ENCODE data around the gene COL4A4.

Gene COL4A4

DNA sequence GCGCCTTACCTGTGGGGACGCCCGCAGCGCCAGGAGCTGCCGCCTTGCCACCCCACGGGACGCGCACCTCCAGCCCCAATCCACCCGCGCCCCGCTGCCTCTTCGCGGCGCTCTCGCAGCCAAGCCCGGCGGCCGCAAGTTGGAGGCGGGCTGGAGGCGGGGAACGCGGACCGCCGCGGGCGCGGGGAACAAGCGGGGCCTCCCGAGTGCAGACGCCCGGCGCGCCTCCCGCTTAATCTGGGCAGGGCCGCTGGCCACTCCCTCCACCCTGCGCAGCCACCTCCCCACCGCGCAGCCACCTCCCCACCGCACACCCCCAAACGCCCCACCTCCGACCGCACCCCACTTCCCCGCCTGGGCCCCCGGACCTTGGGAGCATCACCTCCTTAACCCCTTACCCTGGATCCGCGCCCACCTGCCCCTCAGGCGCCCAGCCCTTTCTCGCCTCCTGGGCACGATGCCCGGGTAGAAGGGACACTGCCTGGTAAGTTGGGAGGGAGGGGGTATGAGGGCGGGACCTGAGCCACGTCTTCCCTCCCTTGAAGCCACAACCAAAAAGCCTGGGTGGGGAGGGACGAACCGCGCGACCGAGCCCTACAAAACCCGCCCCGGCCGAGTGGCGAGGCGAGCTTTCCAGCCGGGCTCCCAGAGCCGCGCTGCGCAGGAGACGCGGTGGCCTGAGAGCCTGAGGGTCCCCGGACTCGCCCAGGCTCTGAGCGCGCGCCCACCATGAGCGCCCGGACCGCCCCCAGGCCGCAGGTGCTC, at the start of gene COL4A4, which contains the start of gene COL4A3:
Gene COL4A4 (minus strand): TSS at position 208 of the 765 bp plus-strand sequence. CDS start 16,722 bp downstream, outside the sequence.
Gene COL4A3 (plus strand): TSS at position 627 of the 765 bp plus-strand sequence. CDS start 103 bp downstream, at position 730.
- no peak within 1 kb of the TSS for H3K27ac ChIP-seq (ENCODE audit: low read depth, low read length)
- H3K4me3 ChIP-seq (ENCODE audit: low read depth, low read length): peak within 1 kb of the TSS; percentile 83

DNA sequence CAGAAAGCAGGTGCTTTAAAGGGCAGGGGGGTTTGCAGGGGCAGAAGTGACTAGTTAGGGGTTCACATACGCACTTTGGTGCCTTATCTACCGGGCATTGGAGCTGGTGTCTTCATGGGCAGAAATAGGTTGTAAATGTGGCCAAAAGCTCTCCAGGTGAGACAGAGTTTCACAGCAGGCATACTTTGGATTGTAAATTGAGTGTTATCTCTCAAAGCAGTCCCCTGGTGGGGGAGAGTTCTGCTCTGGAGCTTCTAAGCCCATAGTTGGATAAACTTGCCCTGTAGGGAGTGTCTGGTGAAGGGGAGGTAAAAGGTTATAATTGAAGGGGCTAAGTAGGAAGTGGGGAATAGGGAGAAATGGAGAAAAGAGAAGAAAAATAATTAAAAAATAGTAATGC, 43.6 kb upstream of the COL4A4 start:
- Histone ChIP-seq H3K4me3 (ENCODE audit: low read depth, low read length) (no peak overlapping the region), H2AFZ (ENCODE audit: low read length, unreplicated experiment) (no peak overlapping the region), H3K36me3 (ENCODE audit: insufficient read depth, low read length) (no peaks in the 10 kb centered on the region), H3K27me3 (ENCODE audit: insufficient read depth, low read length) (no peaks in the 10 kb centered on the region), H3K27ac (ENCODE audit: low read depth, low read length) (no peak overlapping the region), H3K79me2 (ENCODE audit: control insufficient read depth, insufficient read depth, low read length, unreplicated experiment) (no peaks in the 10 kb centered on the region), H3K4me1 (ENCODE audit: control insufficient read depth, insufficient read depth, low read length, unreplicated experiment) (no peaks in the 10 kb centered on the region)

More for the DNA sequence above, at the start of gene COL4A4, which contains the start of gene COL4A3:
- Histone ChIP-seq H3K79me2 (ENCODE audit: control insufficient read depth, insufficient read depth, low read length, unreplicated experiment) (no peaks in the 10 kb centered on the region), H3K4me1 (ENCODE audit: control insufficient read depth, insufficient read depth, low read length, unreplicated experiment) (peaks cover 12% of the 10 kb centered on the region), H3K27me3 (ENCODE audit: insufficient read depth, low read length) (no peaks in the 10 kb centered on the region), H2AFZ (ENCODE audit: low read length, unreplicated experiment) (peak within 1 kb of the TSS; percentile 90), H3K36me3 (ENCODE audit: insufficient read depth, low read length) (0 out of 2 replicates have a peak, but pooled peaks cover 3% of the 10 kb centered on the region)

DNA sequence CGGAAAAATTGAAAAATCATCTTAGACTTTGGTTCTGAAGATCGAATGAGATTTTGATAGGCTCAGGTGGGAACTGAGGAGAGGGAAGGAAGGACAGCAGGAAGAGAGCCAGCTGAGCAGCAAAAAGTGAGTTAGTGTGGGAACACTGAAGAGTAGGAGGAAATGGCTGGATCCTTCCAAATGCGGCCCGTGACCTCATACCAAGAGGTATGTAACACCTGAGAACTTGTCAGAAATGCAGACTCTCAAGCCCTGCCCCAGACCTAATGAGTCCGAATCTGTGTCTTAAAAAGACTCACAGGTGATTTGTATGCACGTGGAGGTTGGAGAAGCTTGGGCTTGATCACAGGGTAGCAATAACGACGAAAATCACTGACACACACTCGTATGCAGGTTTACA, 42.4 kb upstream of the COL4A4 start:
- no peaks in the 10 kb centered on the region for H3K27me3 ChIP-seq (ENCODE audit: insufficient read depth, low read length)
- H3K4me1 ChIP-seq (ENCODE audit: control insufficient read depth, insufficient read depth, low read length, unreplicated experiment): no peaks in the 10 kb centered on the region
- no peak overlapping the region for H2AFZ ChIP-seq (ENCODE audit: low read length, unreplicated experiment)
- no peak overlapping the region for H3K27ac ChIP-seq (ENCODE audit: low read depth, low read length)
- H3K36me3 ChIP-seq (ENCODE audit: insufficient read depth, low read length): no peaks in the 10 kb centered on the region
- no peak overlapping the region for H3K4me3 ChIP-seq (ENCODE audit: low read depth, low read length)
- H3K79me2 ChIP-seq (ENCODE audit: control insufficient read depth, insufficient read depth, low read length, unreplicated experiment): no peaks in the 10 kb centered on the region

DNA sequence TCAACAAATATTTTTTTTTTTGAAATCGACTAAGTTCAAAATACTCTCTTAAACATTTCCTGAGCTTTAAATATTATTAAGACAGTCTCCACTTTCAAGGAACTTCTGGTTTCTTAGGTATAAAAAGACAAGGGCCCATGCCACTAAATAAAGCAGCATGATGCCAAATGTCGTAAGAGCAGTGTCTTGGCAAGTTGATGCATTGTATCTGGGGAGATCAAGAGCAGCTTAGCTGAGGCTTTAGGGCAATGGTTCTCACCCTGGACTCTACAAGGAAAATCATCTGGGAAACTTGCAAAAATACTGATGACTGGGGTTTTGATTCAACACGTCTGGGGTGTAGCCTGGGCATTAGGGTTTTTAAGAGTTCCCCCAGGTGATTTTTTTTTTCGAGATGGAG, 41.7 kb upstream of the COL4A4 start:
- no peaks in the 10 kb centered on the region for H3K79me2 ChIP-seq (ENCODE audit: control insufficient read depth, insufficient read depth, low read length, unreplicated experiment)
- no peak overlapping the region for H2AFZ ChIP-seq (ENCODE audit: low read length, unreplicated experiment)
- no peak overlapping the region for H3K4me3 ChIP-seq (ENCODE audit: low read depth, low read length)
- H3K27me3 ChIP-seq (ENCODE audit: insufficient read depth, low read length): no peaks in the 10 kb centered on the region
- H3K27ac ChIP-seq (ENCODE audit: low read depth, low read length): no peak overlapping the region
- no peaks in the 10 kb centered on the region for H3K4me1 ChIP-seq (ENCODE audit: control insufficient read depth, insufficient read depth, low read length, unreplicated experiment)
- H3K36me3 ChIP-seq (ENCODE audit: insufficient read depth, low read length): no peaks in the 10 kb centered on the region

DNA sequence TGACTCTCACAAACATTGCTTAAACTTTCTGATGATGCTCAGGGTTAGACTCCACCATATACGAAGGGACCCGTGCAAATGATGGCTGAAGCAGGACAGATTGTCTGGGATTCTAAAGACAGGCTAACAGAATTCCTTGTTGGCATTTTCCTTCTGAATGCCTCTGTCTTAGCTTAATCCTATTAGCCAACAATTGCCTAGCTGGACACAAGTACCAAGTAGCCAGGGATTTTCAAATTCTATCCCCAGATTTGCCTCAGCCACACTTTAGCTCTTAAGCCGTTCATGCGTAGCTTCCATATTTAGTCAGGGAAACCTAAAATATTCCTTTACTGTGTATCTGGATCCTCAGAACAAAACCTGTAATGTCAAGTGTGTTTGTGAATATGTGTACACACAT, 40.4 kb upstream of the COL4A4 start:
- Histone ChIP-seq H2AFZ (ENCODE audit: low read length, unreplicated experiment) (no peak overlapping the region), H3K36me3 (ENCODE audit: insufficient read depth, low read length) (no peaks in the 10 kb centered on the region), H3K79me2 (ENCODE audit: control insufficient read depth, insufficient read depth, low read length, unreplicated experiment) (no peaks in the 10 kb centered on the region), H3K4me3 (ENCODE audit: low read depth, low read length) (no peak overlapping the region), H3K27ac (ENCODE audit: low read depth, low read length) (no peak overlapping the region), H3K4me1 (ENCODE audit: control insufficient read depth, insufficient read depth, low read length, unreplicated experiment) (no peaks in the 10 kb centered on the region), H3K27me3 (ENCODE audit: insufficient read depth, low read length) (no peaks in the 10 kb centered on the region)

DNA sequence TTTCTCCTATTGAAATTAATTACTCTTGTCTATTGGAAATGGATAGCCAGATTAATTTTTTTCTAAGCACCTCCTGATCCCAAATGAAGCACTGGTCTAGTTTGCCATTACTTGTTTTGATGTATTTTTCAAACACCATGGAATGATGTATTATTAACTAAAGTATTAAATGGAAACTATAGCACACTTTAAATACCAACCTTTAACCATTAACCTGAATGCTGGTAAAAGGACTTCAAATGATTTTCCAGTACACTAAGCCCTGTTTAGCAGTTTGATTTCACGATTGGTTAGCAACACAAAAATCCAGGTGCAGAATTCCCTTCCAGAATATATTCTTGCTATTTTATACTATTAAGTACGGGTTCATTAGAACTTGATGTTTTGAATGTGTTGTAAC, 37.8 kb upstream of the COL4A4 start:
- no peaks in the 10 kb centered on the region for H3K79me2 ChIP-seq (ENCODE audit: control insufficient read depth, insufficient read depth, low read length, unreplicated experiment)
- no peaks in the 10 kb centered on the region for H3K27me3 ChIP-seq (ENCODE audit: insufficient read depth, low read length)
- H2AFZ ChIP-seq (ENCODE audit: low read length, unreplicated experiment): no peak overlapping the region
- no peak overlapping the region for H3K4me3 ChIP-seq (ENCODE audit: low read depth, low read length)
- H3K4me1 ChIP-seq (ENCODE audit: control insufficient read depth, insufficient read depth, low read length, unreplicated experiment): no peaks in the 10 kb centered on the region
- H3K36me3 ChIP-seq (ENCODE audit: insufficient read depth, low read length): no peaks in the 10 kb centered on the region
- H3K27ac ChIP-seq (ENCODE audit: low read depth, low read length): no peak overlapping the region

DNA sequence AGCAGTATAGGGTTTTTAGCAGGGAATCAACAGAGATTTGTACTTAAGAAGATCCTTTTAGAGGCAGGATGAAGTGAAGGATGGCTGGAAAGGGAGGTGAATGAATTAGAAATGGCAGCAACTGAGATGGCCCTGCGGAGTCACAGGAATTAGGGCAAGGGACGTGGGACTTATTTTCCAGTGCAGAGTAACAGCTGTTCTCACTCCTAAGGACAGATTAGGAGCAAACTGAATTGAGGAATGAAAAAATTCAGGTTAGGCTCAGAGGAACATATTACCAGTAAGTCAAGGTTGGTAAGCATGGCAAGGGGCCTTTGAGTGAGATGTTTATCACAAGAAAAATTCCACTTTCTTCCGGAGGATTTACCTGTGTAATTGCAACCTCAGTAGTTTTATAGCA, 34.9 kb upstream of the COL4A4 start:
- H2AFZ ChIP-seq (ENCODE audit: low read length, unreplicated experiment): no peak overlapping the region

DNA sequence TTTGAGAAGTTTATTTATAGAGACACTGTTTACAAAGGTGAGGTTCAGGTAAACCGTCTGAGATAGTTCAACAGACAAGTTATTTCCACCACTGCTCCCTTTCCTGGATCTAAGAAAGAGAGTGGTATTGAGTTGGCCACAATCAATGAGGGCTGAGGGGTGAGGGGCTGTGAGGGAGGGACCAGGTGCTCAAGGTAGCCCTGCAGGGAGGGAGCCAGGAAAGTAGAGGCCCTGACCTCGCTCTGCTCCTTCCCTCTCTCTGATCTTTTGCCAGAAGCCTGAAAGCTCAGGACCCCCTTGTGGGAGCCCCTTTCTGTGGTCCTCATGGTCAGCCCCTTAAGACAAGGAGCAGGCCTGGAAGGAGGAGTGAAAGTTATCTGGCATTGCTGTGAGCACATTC, 30.2 kb upstream of the COL4A4 start:
- H3K79me2 ChIP-seq (ENCODE audit: control insufficient read depth, insufficient read depth, low read length, unreplicated experiment): no peaks in the 10 kb centered on the region
- no peaks in the 10 kb centered on the region for H3K27me3 ChIP-seq (ENCODE audit: insufficient read depth, low read length)
- H2AFZ ChIP-seq (ENCODE audit: low read length, unreplicated experiment): no peak overlapping the region
- H3K27ac ChIP-seq (ENCODE audit: low read depth, low read length): no peak overlapping the region
- peaks cover 23% of the 10 kb centered on the region for H3K4me1 ChIP-seq (ENCODE audit: control insufficient read depth, insufficient read depth, low read length, unreplicated experiment)
- H3K4me3 ChIP-seq (ENCODE audit: low read depth, low read length): no peak overlapping the region
- H3K36me3 ChIP-seq (ENCODE audit: insufficient read depth, low read length): no peaks in the 10 kb centered on the region

More for the DNA sequence above, 34.9 kb upstream of the COL4A4 start:
- H3K4me3 ChIP-seq (ENCODE audit: low read depth, low read length): no peak overlapping the region
- H3K4me1 ChIP-seq (ENCODE audit: control insufficient read depth, insufficient read depth, low read length, unreplicated experiment): no peaks in the 10 kb centered on the region
- no peaks in the 10 kb centered on the region for H3K79me2 ChIP-seq (ENCODE audit: control insufficient read depth, insufficient read depth, low read length, unreplicated experiment)
- no peak overlapping the region for H3K27ac ChIP-seq (ENCODE audit: low read depth, low read length)
- no peaks in the 10 kb centered on the region for H3K36me3 ChIP-seq (ENCODE audit: insufficient read depth, low read length)
- H3K27me3 ChIP-seq (ENCODE audit: insufficient read depth, low read length): no peaks in the 10 kb centered on the region

DNA sequence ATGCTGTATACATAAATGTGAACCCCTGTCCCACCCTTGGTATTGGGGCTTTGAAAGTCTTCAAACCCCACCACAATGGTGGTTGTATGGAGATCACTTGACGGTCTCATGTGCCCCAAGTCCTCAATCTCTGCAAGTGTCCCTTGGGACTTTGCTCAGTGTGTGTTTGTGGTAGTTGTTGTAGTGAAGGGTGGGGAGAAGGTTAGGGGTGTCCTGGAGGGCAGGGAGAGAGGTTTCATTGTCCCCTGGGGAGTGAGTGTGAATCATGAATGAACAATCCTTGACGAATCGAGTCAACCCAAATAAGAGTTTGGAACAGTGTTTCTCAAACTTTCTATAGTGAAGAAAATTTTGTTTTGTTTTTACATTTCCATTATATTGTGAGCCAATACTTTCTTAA, 28.5 kb upstream of the COL4A4 start:
- no peak overlapping the region for H2AFZ ChIP-seq (ENCODE audit: low read length, unreplicated experiment)
- H3K27ac ChIP-seq (ENCODE audit: low read depth, low read length): peak overlapping the region; percentile 62; the same call in 1 of the 2 replicates
- peaks cover 33% of the 10 kb centered on the region for H3K4me1 ChIP-seq (ENCODE audit: control insufficient read depth, insufficient read depth, low read length, unreplicated experiment)
- no peaks in the 10 kb centered on the region for H3K79me2 ChIP-seq (ENCODE audit: control insufficient read depth, insufficient read depth, low read length, unreplicated experiment)
- no peaks in the 10 kb centered on the region for H3K27me3 ChIP-seq (ENCODE audit: insufficient read depth, low read length)
- H3K4me3 ChIP-seq (ENCODE audit: low read depth, low read length): 0 out of 2 replicates have a peak overlapping the region, but pooled peaks have one; percentile 0
- H3K36me3 ChIP-seq (ENCODE audit: insufficient read depth, low read length): no peaks in the 10 kb centered on the region

DNA sequence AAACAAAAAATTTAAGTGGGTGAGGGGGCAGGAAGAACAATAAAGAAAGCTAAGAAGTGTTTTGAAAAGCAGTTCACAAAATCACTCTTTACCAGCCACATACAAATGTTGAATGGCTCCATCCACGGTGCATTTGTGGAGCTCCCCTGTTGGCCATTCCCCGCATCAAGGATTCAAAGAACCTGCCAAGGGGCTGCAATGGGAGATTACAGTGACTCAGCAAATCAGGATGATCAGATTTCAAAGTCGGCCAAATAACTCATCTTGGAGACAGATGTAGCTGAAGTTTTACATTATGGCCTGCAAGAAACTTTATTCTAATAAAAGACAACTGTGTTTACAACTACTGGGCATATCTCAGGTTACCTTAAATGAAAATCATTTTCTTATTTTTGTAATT, 27.4 kb upstream of the COL4A4 start:
- Histone ChIP-seq H2AFZ (ENCODE audit: low read length, unreplicated experiment) (no peak overlapping the region), H3K27me3 (ENCODE audit: insufficient read depth, low read length) (no peaks in the 10 kb centered on the region), H3K4me1 (ENCODE audit: control insufficient read depth, insufficient read depth, low read length, unreplicated experiment) (peaks cover 43% of the 10 kb centered on the region), H3K27ac (ENCODE audit: low read depth, low read length) (peak overlapping the region; percentile 62), H3K79me2 (ENCODE audit: control insufficient read depth, insufficient read depth, low read length, unreplicated experiment) (no peaks in the 10 kb centered on the region), H3K4me3 (ENCODE audit: low read depth, low read length) (no peak overlapping the region), H3K36me3 (ENCODE audit: insufficient read depth, low read length) (no peaks in the 10 kb centered on the region)

DNA sequence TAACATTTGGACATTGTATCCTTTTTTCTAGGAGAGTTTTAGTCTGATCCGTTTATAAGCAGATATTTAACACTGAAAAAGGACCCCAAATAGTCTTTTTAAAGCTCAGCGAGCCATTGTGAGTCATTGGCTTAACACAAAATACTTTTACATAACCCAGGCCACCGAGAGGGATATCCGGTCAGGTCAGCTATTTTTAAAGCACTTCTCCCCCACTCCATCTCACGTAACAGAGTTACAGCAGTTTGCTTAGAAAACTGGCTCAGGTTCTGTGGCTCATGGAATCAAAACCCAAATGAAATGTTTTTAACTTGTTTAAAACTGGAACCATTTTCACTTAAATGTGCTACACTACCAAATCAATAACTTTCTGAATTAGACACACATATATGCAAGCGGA, 24.3 kb upstream of the COL4A4 start:
- Histone ChIP-seq H3K79me2 (ENCODE audit: control insufficient read depth, insufficient read depth, low read length, unreplicated experiment) (no peaks in the 10 kb centered on the region), H3K4me3 (ENCODE audit: low read depth, low read length) (peak overlapping the region; percentile 13; the same call in 1 of the 2 replicates), H3K27ac (ENCODE audit: low read depth, low read length) (no peak overlapping the region), H2AFZ (ENCODE audit: low read length, unreplicated experiment) (no peak overlapping the region), H3K36me3 (ENCODE audit: insufficient read depth, low read length) (no peaks in the 10 kb centered on the region), H3K27me3 (ENCODE audit: insufficient read depth, low read length) (no peaks in the 10 kb centered on the region), H3K4me1 (ENCODE audit: control insufficient read depth, insufficient read depth, low read length, unreplicated experiment) (peaks cover 43% of the 10 kb centered on the region)

Measured in ACC112 (cell line).